Activated CD4-positive, alpha-beta memory T cell treated with anti-CD3 and anti-CD28 coated beads for 36 hours (primary cell): ENCODE data around the gene RBMS3. TPM values are rescaled to one million over a fixed set of nuclear protein-coding genes. Genes with fewer than 3 reads are reported as not detected.

ENCODE experiments used
- CTCF ChIA-PET: fragments of 350-600 bp; sonication (Branson Sonifier 250); formaldehyde crosslinking; loops from one replicate; lab custom pipeline; 2021; ENCODE audit warnings: antibody characterized with exemption, inconsistent platforms; lab: Charles Lee
- POLR2A ChIA-PET: fragments of 350-600 bp; sonication (Branson Sonifier 250); formaldehyde crosslinking; loops from one replicate; lab custom pipeline; 2021; ENCODE audit warnings: antibody characterized with exemption; lab: Charles Lee
- DNase-seq: peaks from one replicate; pipeline ENCODE4 v3.0.0-alpha.2; 2020
- H3K27ac Mint-ChIP-seq: one replicate; pipeline ENCODE4 v1.8.0; 2021; ENCODE audit warnings: mixed read lengths
- H3K27me3 Mint-ChIP-seq: one replicate; pipeline ENCODE4 v1.8.0; 2021; ENCODE audit warnings: mixed read lengths
- H3K36me3 Mint-ChIP-seq: one replicate; pipeline ENCODE4 v1.8.0; 2021; ENCODE audit warnings: mixed read lengths
- H3K4me1 Mint-ChIP-seq: one replicate; pipeline ENCODE4 v1.8.0; 2021; ENCODE audit warnings: low read depth, mixed read lengths
- H3K4me3 Mint-ChIP-seq: one replicate; pipeline ENCODE4 v1.8.0; 2021; ENCODE audit warnings: mild to moderate bottlenecking, mixed read lengths
- H3K9me3 Mint-ChIP-seq: one replicate; pipeline ENCODE4 v1.8.0; 2021; ENCODE audit warnings: mixed read lengths
- intact Hi-C: fragments of 100-400 bp; cut with micrococcal nuclease; formaldehyde crosslinking; loops from one replicate; pipeline ENCODE4 v1.15.1; 2023
- total RNA-seq, 2 experiments: library from RNA; stranded (reverse); gene quantifications; one replicate each; pipeline ENCODE4 v1.2.3, GENCODE V29; 2021

RBMS3 gene
- total RNA-seq, 2 experiments from 2014 or later: 1.6 TPM

- ChIA-PET POLR2A (no interaction called here), CTCF (interaction anchor here (0.7 kb wide), 1 partner anchor 17 kb away, joined by 3 read pairs; no protein-coding TSS in a partner anchor)
- intact Hi-C loops: no loop called here
- no peak overlapping the region for H3K27ac Mint-ChIP-seq
- DNase-seq: no peak
- H3K4me1 Mint-ChIP-seq: no peaks in the 10 kb centered on the region
- no peaks in the 10 kb centered on the region for H3K36me3 Mint-ChIP-seq
- H3K4me3 Mint-ChIP-seq: no peak overlapping the region
- no peaks in the 10 kb centered on the region for H3K9me3 Mint-ChIP-seq
- H3K27me3 Mint-ChIP-seq: no peaks in the 10 kb centered on the region
Observed at GRCh38 chr3:29502771-29503170, 221.9 kb downstream of the RBMS3 start.

GRCh38 chr3:29503314-29503713, 222.4 kb downstream of the RBMS3 start:
- ChIA-PET CTCF (no interaction called here), POLR2A (no interaction called here)
- no peak for DNase-seq
- intact Hi-C loops: no loop called here
- H3K4me3 Mint-ChIP-seq: no peak overlapping the region
- H3K4me1 Mint-ChIP-seq: no peaks in the 10 kb centered on the region
- no peaks in the 10 kb centered on the region for H3K36me3 Mint-ChIP-seq
- no peaks in the 10 kb centered on the region for H3K9me3 Mint-ChIP-seq
- no peak overlapping the region for H3K27ac Mint-ChIP-seq
- H3K27me3 Mint-ChIP-seq: no peaks in the 10 kb centered on the region

GRCh38 chr3:29503958-29504357, 223.1 kb downstream of the RBMS3 start:
- no peak for DNase-seq
- no peak overlapping the region for H3K4me3 Mint-ChIP-seq

GRCh38 chr3:29506502-29506901, 225.6 kb downstream of the RBMS3 start:
- Mint-ChIP-seq H3K9me3 (no peaks in the 10 kb centered on the region), H3K4me3 (no peak overlapping the region), H3K27me3 (no peaks in the 10 kb centered on the region), H3K36me3 (no peaks in the 10 kb centered on the region), H3K27ac (no peak overlapping the region), H3K4me1 (no peaks in the 10 kb centered on the region)
- POLR2A ChIA-PET: no interaction called here
- intact Hi-C loops: no loop called here
- CTCF ChIA-PET: no interaction called here
- DNase-seq: no peak

More at GRCh38 chr3:29503958-29504357, 223.1 kb downstream of the RBMS3 start:
- no peaks in the 10 kb centered on the region for H3K9me3 Mint-ChIP-seq
- H3K27me3 Mint-ChIP-seq: no peaks in the 10 kb centered on the region
- no peaks in the 10 kb centered on the region for H3K4me1 Mint-ChIP-seq
- CTCF ChIA-PET: no interaction called here
- intact Hi-C loops: no loop called here
- POLR2A ChIA-PET: no interaction called here
- H3K27ac Mint-ChIP-seq: no peak overlapping the region
- no peaks in the 10 kb centered on the region for H3K36me3 Mint-ChIP-seq

- intact Hi-C loops: no loop called here
- H3K36me3 Mint-ChIP-seq: no peaks in the 10 kb centered on the region
- no peak overlapping the region for H3K4me3 Mint-ChIP-seq
- DNase-seq: no peak
- CTCF ChIA-PET: no interaction called here
- POLR2A ChIA-PET: no interaction called here
- H3K27ac Mint-ChIP-seq: no peak overlapping the region
- H3K9me3 Mint-ChIP-seq: no peaks in the 10 kb centered on the region
- H3K27me3 Mint-ChIP-seq: peaks cover 2% of the 10 kb centered on the region
- H3K4me1 Mint-ChIP-seq: no peaks in the 10 kb centered on the region
Observed at GRCh38 chr3:29511701-29512100, 230.8 kb downstream of the RBMS3 start.

- DNase-seq: no peak
- H3K4me1 Mint-ChIP-seq: no peaks in the 10 kb centered on the region
- H3K27me3 Mint-ChIP-seq: peaks cover 2% of the 10 kb centered on the region
- no peak overlapping the region for H3K4me3 Mint-ChIP-seq
- POLR2A ChIA-PET: no interaction called here
- no peak overlapping the region for H3K27ac Mint-ChIP-seq
- no peaks in the 10 kb centered on the region for H3K9me3 Mint-ChIP-seq
- CTCF ChIA-PET: no interaction called here
- intact Hi-C loops: no loop called here
- H3K36me3 Mint-ChIP-seq: no peaks in the 10 kb centered on the region
Observed at GRCh38 chr3:29512641-29513040, 231.8 kb downstream of the RBMS3 start.

- CTCF ChIA-PET: no interaction called here
- Mint-ChIP-seq H3K9me3 (no peaks in the 10 kb centered on the region), H3K27ac (no peak overlapping the region), H3K4me3 (no peak overlapping the region), H3K4me1 (no peaks in the 10 kb centered on the region), H3K36me3 (no peaks in the 10 kb centered on the region), H3K27me3 (peaks cover 2% of the 10 kb centered on the region)
- intact Hi-C loops: no loop called here
- no peak for DNase-seq
- POLR2A ChIA-PET: no interaction called here
Observed at GRCh38 chr3:29513236-29513635, 232.4 kb downstream of the RBMS3 start.

- no peaks in the 10 kb centered on the region for H3K9me3 Mint-ChIP-seq
- no peaks in the 10 kb centered on the region for H3K4me1 Mint-ChIP-seq
- POLR2A ChIA-PET: no interaction called here
- H3K36me3 Mint-ChIP-seq: no peaks in the 10 kb centered on the region
- no peak overlapping the region for H3K4me3 Mint-ChIP-seq
- intact Hi-C loops: no loop called here
- peaks cover 2% of the 10 kb centered on the region for H3K27me3 Mint-ChIP-seq
- CTCF ChIA-PET: no interaction called here
- H3K27ac Mint-ChIP-seq: no peak overlapping the region
- no peak for DNase-seq
Observed at GRCh38 chr3:29514170-29514569, 233.3 kb downstream of the RBMS3 start.

- no peak overlapping the region for H3K27ac Mint-ChIP-seq
- no peak for DNase-seq
- ChIA-PET CTCF (no interaction called here), POLR2A (no interaction called here)
- no peaks in the 10 kb centered on the region for H3K9me3 Mint-ChIP-seq
- intact Hi-C loops: no loop called here
- H3K4me3 Mint-ChIP-seq: no peak overlapping the region
- peaks cover 2% of the 10 kb centered on the region for H3K27me3 Mint-ChIP-seq
- H3K36me3 Mint-ChIP-seq: no peaks in the 10 kb centered on the region
- no peaks in the 10 kb centered on the region for H3K4me1 Mint-ChIP-seq
Observed at GRCh38 chr3:29514912-29515311, 234.0 kb downstream of the RBMS3 start.

GRCh38 chr3:29515451-29515850, 234.6 kb downstream of the RBMS3 start:
- Mint-ChIP-seq H3K36me3 (no peaks in the 10 kb centered on the region), H3K27me3 (peaks cover 2% of the 10 kb centered on the region), H3K9me3 (no peaks in the 10 kb centered on the region), H3K4me3 (no peak overlapping the region), H3K27ac (no peak overlapping the region), H3K4me1 (no peaks in the 10 kb centered on the region)
- intact Hi-C loops: no loop called here
- no peak for DNase-seq
- ChIA-PET CTCF (no interaction called here), POLR2A (no interaction called here)

GRCh38 chr3:29516164-29516563, 235.3 kb downstream of the RBMS3 start:
- no peak overlapping the region for H3K4me3 Mint-ChIP-seq
- no peaks in the 10 kb centered on the region for H3K9me3 Mint-ChIP-seq
- CTCF ChIA-PET: no interaction called here
- DNase-seq: no peak
- peaks cover 2% of the 10 kb centered on the region for H3K27me3 Mint-ChIP-seq
- POLR2A ChIA-PET: no interaction called here
- intact Hi-C loops: no loop called here
- H3K4me1 Mint-ChIP-seq: no peaks in the 10 kb centered on the region
- no peak overlapping the region for H3K27ac Mint-ChIP-seq
- H3K36me3 Mint-ChIP-seq: no peaks in the 10 kb centered on the region

- ChIA-PET POLR2A (no interaction called here), CTCF (no interaction called here)
- Mint-ChIP-seq H3K27ac (no peak overlapping the region), H3K4me1 (no peaks in the 10 kb centered on the region), H3K4me3 (no peak overlapping the region), H3K27me3 (no peaks in the 10 kb centered on the region), H3K9me3 (no peaks in the 10 kb centered on the region), H3K36me3 (no peaks in the 10 kb centered on the region)
- intact Hi-C loops: no loop called here
- DNase-seq: no peak
Observed at GRCh38 chr3:29520764-29521163, 239.9 kb downstream of the RBMS3 start.

GRCh38 chr3:29521293-29521692, 240.4 kb downstream of the RBMS3 start:
- CTCF ChIA-PET: no interaction called here

More at GRCh38 chr3:29521293-29521692, 240.4 kb downstream of the RBMS3 start:
- H3K9me3 Mint-ChIP-seq: no peaks in the 10 kb centered on the region
- intact Hi-C loops: no loop called here
- POLR2A ChIA-PET: no interaction called here
- no peaks in the 10 kb centered on the region for H3K4me1 Mint-ChIP-seq
- no peaks in the 10 kb centered on the region for H3K36me3 Mint-ChIP-seq
- H3K27ac Mint-ChIP-seq: no peak overlapping the region
- no peak overlapping the region for H3K4me3 Mint-ChIP-seq
- no peak for DNase-seq
- no peaks in the 10 kb centered on the region for H3K27me3 Mint-ChIP-seq
